ENCODE results near the gene GPR101.
"Not testable (repeated sequence)": the region's sequence is repeated elsewhere in the genome, so short reads cannot be mapped to it uniquely, and the experiment has no call there.

Gene GPR101

DNA sequence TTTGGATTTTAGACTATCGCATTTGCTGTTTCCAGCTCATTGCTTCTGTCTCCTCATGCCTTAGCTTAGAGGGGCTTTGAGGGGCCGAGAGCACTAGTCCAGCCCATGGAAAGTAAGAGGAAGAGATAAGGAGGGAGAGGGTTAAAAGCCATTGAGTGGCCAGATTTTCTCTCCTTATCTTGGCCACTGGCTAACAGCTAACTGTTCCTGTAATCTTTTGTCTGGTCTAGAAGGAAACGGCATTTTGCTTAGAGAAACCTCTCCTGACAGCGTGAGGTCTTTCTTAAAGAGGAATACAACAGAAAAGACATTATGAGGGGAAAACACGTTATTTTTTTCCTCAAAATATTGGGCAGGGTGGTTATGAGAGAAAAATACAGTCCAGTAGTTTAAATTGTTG lies 7.9 kb downstream of the GPR101 start:
- DNase-seq: no peak

DNA sequence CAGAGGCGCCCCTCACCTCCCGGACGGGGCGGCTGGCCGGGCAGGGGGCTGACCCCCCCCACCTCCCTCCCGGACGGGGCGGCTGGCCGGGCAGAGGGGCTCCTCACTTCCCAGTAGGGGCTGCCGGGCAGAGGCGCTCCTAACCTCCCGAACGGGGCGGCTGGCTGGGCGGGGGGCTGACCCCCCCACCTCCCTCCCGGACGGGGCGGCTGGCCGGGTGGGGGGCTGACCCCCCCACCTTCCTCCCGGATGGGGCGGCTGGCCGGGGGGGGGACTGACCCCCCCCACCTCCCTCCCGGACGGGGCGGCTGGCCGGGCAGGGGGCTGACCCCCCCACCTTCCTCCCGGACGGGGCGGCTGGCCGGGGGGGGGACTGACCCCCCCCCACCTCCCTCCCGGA lies 33.6 kb downstream of the GPR101 start:
- DNase-seq: not testable (repeated sequence)

- DNase-seq: no peak
These were observed 34.8 kb downstream of the GPR101 start for GRCh38 chrX:136999024-136999423.
